Left lobe of liver (tissue), 2 donors: ENCODE results near the gene MTARC1. TPM values are rescaled to one million over a fixed set of nuclear protein-coding genes. Genes with fewer than 3 reads are reported as not detected.

Source experiments
- ATAC-seq: fragments of 200-7000 bp; cut with Tn5 transposase; one replicate; pipeline ENCODE4 v1.9.1; 2020; ENCODE audit warnings: mild to moderate bottlenecking, moderate library complexity
- DNase-seq: peaks from one replicate; pipeline ENCODE4 v3.0.0-alpha.2; 2020; ENCODE audit warnings: low spot score
- total RNA-seq: library from RNA; stranded (reverse); gene quantifications from one replicate; pipeline ENCODE4 v1.2.1, GENCODE V29; 2021
- donor health status: DM: no; HTN: no; CAD: no; lungs with moderate emphysema.
- donor health status: DM: no; HTN: yes; CAD: no.

Gene MTARC1
- total RNA-seq, 1 donor from 2014 or later: 77.4 TPM

GRCh38 chr1:220803401-220804201, 16.9 kb downstream of the MTARC1 start:
- no peak for DNase-seq

GRCh38 chr1:220804202-220804586, 17.5 kb downstream of the MTARC1 start:
- ATAC-seq: no peak
- no peak for DNase-seq

More at GRCh38 chr1:220803401-220804201, 16.9 kb downstream of the MTARC1 start:
- peak; percentile 74 for ATAC-seq

GRCh38 chr1:220806408-220806807, 19.7 kb downstream of the MTARC1 start:
- no peak for ATAC-seq
- no peak for DNase-seq

GRCh38 chr1:220807726-220808125, 21.0 kb downstream of the MTARC1 start:
- DNase-seq (no peak), ATAC-seq (no peak)

GRCh38 chr1:220808345-220809186, 21.9 kb downstream of the MTARC1 start:
- DNase-seq: no peak
- ATAC-seq: no peak

GRCh38 chr1:220809187-220809550, 22.5 kb downstream of the MTARC1 start:
- no peak for DNase-seq
- peak; percentile 2 for ATAC-seq

GRCh38 chr1:220809704-220810103, 23.0 kb downstream of the MTARC1 start:
- peak; percentile 69 for ATAC-seq
- peak; percentile 85 for DNase-seq

- DNase-seq (peak; percentile 84), ATAC-seq (peak; percentile 90)
Observed at GRCh38 chr1:220810179-220810653, 23.5 kb downstream of the MTARC1 start.

GRCh38 chr1:220810963-220811362, 24.2 kb downstream of the MTARC1 start:
- ATAC-seq: peak; percentile 55
- DNase-seq: no peak

GRCh38 chr1:220811695-220812094, 25.0 kb downstream of the MTARC1 start:
- DNase-seq: no peak
- no peak for ATAC-seq

GRCh38 chr1:220812308-220812707, 25.6 kb downstream of the MTARC1 start:
- no peak for DNase-seq
- ATAC-seq: no peak

GRCh38 chr1:220813013-220813412, 26.3 kb downstream of the MTARC1 start:
- no peak for DNase-seq
- ATAC-seq: no peak

- no peak for ATAC-seq
Observed at GRCh38 chr1:220815409-220815808, 28.7 kb downstream of the MTARC1 start.

GRCh38 chr1:220817907-220818306, 31.2 kb downstream of the MTARC1 start:
- no peak for ATAC-seq
- DNase-seq: no peak

More at GRCh38 chr1:220815409-220815808, 28.7 kb downstream of the MTARC1 start:
- DNase-seq: no peak

GRCh38 chr1:220818421-220819173, 31.9 kb downstream of the MTARC1 start:
- ATAC-seq (peak; percentile 40), DNase-seq (no peak)

- ATAC-seq (peak; percentile 49), DNase-seq (no peak)
Observed at GRCh38 chr1:220819467-220820026, 32.8 kb downstream of the MTARC1 start.

- peak; percentile 66 for ATAC-seq
- peak; percentile 84 for DNase-seq
Observed at GRCh38 chr1:220824031-220824989, 37.6 kb downstream of the MTARC1 start.

- DNase-seq (no peak), ATAC-seq (no peak)
Observed at GRCh38 chr1:220825819-220826551, 39.3 kb downstream of the MTARC1 start.

- ATAC-seq (no peak), DNase-seq (no peak)
Observed at GRCh38 chr1:220826729-220827128, 40.0 kb downstream of the MTARC1 start.
